Kidney (tissue), 14 donors: ENCODE measurements around the gene SOCS6. TPM values are rescaled to one million over a fixed set of nuclear protein-coding genes. Genes with fewer than 3 reads are reported as not detected.

ENCODE experiments used
- DNase-seq, 5 donors: peaks; one replicate each; pipeline ENCODE4 v3.0.0-alpha.2; 2013 to 2020
- FAIRE-seq: peaks from 2 replicates; lab custom pipeline; 2012; peaks lifted over from hg19 to GRCh38; lab: Jason Lieb, UNC
- H3K27ac ChIP-seq, 2 donors: one replicate each; pipeline ENCODE4 v1.7.0; 2013; ENCODE audit warnings: low read depth in 2 of 2, low read length in 2 of 2, inconsistent platforms in 1 of 2
- H3K27me3 ChIP-seq: one replicate; pipeline ENCODE4 v1.7.1; 2013; ENCODE audit warnings: low read length, inconsistent platforms; ENCODE audit not compliant: control insufficient read depth, insufficient read depth
- H3K36me3 ChIP-seq, 3 donors: one replicate each; pipeline versions ENCODE4 v1.7.0 to v1.7.1; 2013; ENCODE audit warnings: low read length in 3 of 3, control low read depth in 1 of 3, inconsistent platforms in 1 of 3; ENCODE audit not compliant: insufficient read depth in 3 of 3, control insufficient read depth in 2 of 3
- H3K4me1 ChIP-seq, 3 donors: one replicate each; pipeline versions ENCODE4 v1.7.0 to v1.7.1; 2013; ENCODE audit warnings: low read length in 3 of 3, inconsistent platforms in 1 of 3, low read depth in 1 of 3; ENCODE audit not compliant: control insufficient read depth in 2 of 3, insufficient read depth in 2 of 3
- H3K4me3 ChIP-seq, 3 donors: one replicate each; pipeline versions ENCODE4 v1.7.0 to v1.8.1; 2013; ENCODE audit warnings: low read length in 3 of 3, control low read depth in 1 of 3, inconsistent platforms in 1 of 3
- H3K9ac ChIP-seq, 3 donors: one replicate each; pipeline versions ENCODE4 v1.7.0 to v1.7.1; 2013; ENCODE audit warnings: low read length in 3 of 3, control low read depth in 1 of 3, inconsistent platforms in 1 of 3
- H3K9me3 ChIP-seq, 3 donors: one replicate each; pipeline versions ENCODE4 v1.7.0 to v1.7.1; 2013; ENCODE audit warnings: low read length in 3 of 3, control low read depth in 1 of 3, inconsistent platforms in 1 of 3; ENCODE audit not compliant: control insufficient read depth in 2 of 3, insufficient read depth in 1 of 3
- CTCF ChIP-seq: IDR thresholded peaks from 3 replicates; pipeline ENCODE4 v1.5.1; 2012; ENCODE audit warnings: mild to moderate bottlenecking, moderate library complexity, borderline replicate concordance; ENCODE audit not compliant: insufficient read depth; ENCODE audit errors: extremely low read depth
- intact Hi-C: fragments of 100-400 bp; cut with DNase I; formaldehyde crosslinking; loops from one replicate; pipeline ENCODE4 v1.11.1; 2022
- polyA plus RNA-seq: library from polyadenylated mRNA; stranded (reverse); fragments of 350-450 nt; fragmentation: Illumina TruSeq; extraction: RNeasy Lipid Tissue Mini Kit (QIAGEN cat#74804); gene quantifications from one replicate; pipeline ENCODE4 v1.2.3, GENCODE V29; 2014; ENCODE audit warnings: low read depth, low replicate concordance; ENCODE audit not compliant: insufficient read depth
- total RNA-seq: library from RNA; stranded (reverse); fragmentation: NEBNext Ultra II Directional; extraction: Animal tissue kit (Norgen Biotek cat#: 25700); gene quantifications from one replicate; pipeline ENCODE4 v1.2.1, GENCODE V29; 2021
- donor health status: control.
- donor health status: control.
- donor health status: control.
- donor health status: control.
- donor health status: control.
- donor health status: DM: yes; HTN: yes; CAD: no.
- donor health status: Normal renal cell carcinoma (clear cell type).

Gene SOCS6
- total and polyA plus RNA-seq, 2 donors from 2014 or later = 5.1 to 18.7 TPM

- Histone ChIP-seq H3K27ac (no peak overlapping the region), H3K4me3 (no peak overlapping the region), H3K9me3 (peaks cover 0 to 2% (median 0%) of the 10 kb centered on the region in 3 donors), H3K36me3 (no peaks in the 10 kb centered on the region), H3K9ac (no peak overlapping the region), H3K27me3 (no peaks in the 10 kb centered on the region), H3K4me1 (no peaks in the 10 kb centered on the region)
- DNase-seq (no peak), FAIRE-seq (no peak)
- intact Hi-C loops = no loop called here
- no peak for TF ChIP-seq CTCF
Measured at GRCh38 chr18:70359071-70359470, 70.2 kb downstream of the SOCS6 start.

DNA sequence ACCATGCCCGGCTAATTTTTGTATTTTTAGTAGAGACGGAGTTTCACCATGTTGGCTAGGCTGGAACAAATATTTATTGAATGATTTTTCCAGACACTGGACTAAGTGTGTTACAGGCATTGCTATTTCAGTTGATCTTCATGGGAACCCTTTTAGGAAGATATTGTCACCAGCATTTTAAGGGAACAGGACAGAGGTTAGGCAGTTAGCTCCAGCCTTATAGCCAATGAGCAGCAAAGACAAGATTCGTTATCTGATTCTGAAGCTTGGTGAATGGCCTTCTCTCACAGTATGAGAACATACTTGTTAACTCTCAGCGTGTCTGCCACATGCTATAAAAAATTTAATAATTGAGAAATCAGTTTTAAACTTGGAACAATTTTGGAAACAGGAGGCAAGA, 73.4 kb downstream of the SOCS6 start:
- Histone ChIP-seq H3K27me3 (no peaks in the 10 kb centered on the region), H3K9me3 (no peaks in the 10 kb centered on the region), H3K4me1 (no peaks in the 10 kb centered on the region), H3K27ac (no peak overlapping the region), H3K9ac (no peak overlapping the region), H3K36me3 (no peaks in the 10 kb centered on the region), H3K4me3 (no peak overlapping the region)
- FAIRE-seq (no peak), DNase-seq (no peak)
- intact Hi-C loops = no loop called here
- TF ChIP-seq CTCF = no peak

DNA sequence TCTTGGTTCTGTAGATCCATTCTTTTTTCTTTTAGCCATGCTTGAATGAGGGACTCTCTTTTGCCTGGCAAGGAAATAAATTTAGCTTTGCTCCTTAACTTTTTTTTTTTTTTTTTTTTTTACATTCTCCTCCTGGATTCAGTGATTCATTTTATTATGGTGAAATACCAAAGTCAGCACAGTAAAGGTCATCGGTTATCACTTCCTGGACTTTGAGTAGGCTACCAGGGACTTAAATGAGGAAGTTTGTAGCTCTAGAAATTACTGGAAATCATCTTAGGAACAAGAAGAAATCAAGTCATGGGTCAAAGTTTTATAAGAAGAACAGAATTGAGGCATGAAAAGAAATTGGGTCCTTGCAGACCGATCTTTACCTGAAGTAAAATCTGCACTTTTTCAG, 75.0 kb downstream of the SOCS6 start:
- no peak for DNase-seq
- FAIRE-seq = no peak

More for the DNA sequence above, 75.0 kb downstream of the SOCS6 start:
- no peak overlapping the region for H3K27ac ChIP-seq
- H3K9ac ChIP-seq = no peak overlapping the region
- intact Hi-C loops = no loop called here
- H3K9me3 ChIP-seq = no peaks in the 10 kb centered on the region
- H3K27me3 ChIP-seq = no peaks in the 10 kb centered on the region
- no peaks in the 10 kb centered on the region for H3K4me1 ChIP-seq
- H3K4me3 ChIP-seq = no peak overlapping the region
- H3K36me3 ChIP-seq = no peaks in the 10 kb centered on the region
- no peak for TF ChIP-seq CTCF
